NCI-H82 (cell line): ENCODE data around the gene NUDCD3.
"Not testable (repeated sequence)": the region's sequence is repeated elsewhere in the genome, so short reads cannot be mapped to it uniquely, and the experiment has no call there.

Source experiments
- DNase-seq: peaks from one replicate; lab custom pipeline; 2025; lab: John Stamatoyannopoulos, UW

Gene NUDCD3

DNA sequence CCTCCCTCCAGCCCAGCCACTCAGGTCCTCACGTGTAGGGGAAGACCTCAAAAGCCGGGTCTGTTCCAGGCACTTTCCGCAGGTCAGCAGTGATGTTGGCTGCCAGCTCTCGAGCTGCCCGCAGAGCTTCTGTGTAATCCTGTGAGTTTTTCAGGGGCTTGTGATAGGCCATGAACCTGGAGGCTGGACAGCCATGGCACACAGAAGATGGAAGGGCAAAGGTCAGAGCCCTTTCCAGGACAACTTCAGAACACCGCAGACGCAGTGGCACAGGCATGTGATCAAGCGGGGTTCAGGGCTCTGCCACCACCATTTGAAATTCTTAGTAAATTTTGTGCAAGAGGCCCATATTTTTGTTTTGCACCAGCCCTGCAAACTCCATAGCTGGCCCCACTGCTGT is 26.7 kb upstream of the NUDCD3 start:
- no peak for DNase-seq

DNA sequence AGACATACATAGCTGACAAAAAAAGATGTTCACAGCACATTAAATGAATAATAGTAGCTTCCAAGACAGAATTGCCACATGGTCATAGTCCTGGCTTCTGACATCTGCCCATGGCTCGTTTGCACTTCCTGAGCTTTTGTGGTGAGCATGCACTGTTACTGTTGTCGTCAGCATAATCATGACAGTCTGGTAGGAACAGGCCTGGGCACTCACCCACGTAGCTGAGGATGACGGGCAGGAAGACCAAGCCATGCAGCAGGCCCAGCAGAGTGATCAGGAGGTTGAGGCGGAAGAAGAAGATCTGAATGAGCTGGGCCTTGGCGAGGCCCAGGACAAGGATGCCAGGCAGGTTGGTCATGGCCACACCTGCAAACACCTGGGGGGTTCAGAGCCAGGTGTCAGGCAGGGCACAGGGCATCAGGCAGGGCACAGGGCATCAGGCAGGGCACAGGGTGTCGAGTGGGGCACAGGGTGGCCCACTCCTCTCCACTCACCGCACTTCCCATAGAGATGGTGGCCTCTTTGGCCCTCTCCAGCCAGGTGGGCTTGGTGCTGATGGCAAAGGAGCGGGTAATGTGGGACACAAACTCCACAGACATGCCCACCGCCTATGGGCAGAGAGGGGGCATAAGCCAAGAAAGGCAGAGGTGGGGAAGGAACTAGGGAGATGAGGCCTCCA is 25.3 kb upstream of the NUDCD3 start:
- DNase-seq, result no peak

DNA sequence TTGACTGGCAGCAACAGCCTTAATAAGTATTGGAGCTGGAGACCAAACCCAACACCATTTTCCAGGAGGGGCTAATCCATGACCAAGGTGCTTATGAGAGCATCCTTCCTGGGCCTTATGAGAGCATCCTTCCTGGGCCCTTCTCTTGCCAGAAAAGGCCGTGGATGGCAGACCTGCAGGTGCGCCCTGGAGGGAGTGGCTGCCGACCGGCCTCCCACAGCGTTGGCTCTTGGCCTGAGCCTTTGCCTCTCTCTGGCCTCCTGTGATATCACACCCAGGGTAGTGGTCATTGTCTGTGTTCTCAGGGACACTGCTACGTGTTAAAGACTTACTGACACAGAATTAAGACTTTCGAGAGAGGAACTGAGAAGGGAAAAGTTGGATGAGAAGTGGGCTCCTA is 22.3 kb upstream of the NUDCD3 start:
- DNase-seq, result no peak

DNA sequence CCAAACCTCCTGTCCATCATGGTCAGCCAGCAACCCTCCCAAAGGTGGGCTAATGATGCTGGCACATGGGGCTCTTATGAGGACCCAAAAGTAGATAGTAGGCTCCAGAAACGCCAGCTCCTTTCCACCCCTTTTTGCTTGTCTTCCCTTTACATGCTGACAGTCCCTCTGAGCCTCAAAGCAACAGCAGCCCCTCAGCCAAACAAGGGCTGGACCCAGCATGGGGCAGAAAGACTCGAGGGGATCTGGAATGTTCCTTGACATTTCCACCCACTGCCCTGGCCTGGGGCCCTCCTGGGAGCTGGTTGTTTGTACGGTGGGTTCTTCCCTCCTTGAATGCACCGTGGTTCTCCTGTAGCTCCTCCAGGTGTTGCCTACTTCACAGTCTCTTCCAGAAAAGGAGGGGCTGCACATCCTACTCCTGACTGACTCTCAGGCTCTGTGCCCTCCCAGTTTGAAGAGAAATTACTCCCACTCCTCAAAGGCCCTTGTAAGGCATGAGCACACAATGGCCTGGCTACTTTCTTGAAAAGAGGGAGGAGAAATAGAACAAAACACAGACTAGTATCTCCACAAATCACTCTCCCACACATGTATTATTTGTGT is 21.5 kb upstream of the NUDCD3 start:
- no peak for DNase-seq

GRCh38 chr7:44511236-44511635 is 20.8 kb upstream of the NUDCD3 start:
- no peak for DNase-seq

GRCh38 chr7:44508328-44509030 is 18.0 kb upstream of the NUDCD3 start:
- DNase-seq, result no peak

- DNase-seq, result not testable (repeated sequence)
Observed at GRCh38 chr7:44506592-44507288, 16.3 kb upstream of the NUDCD3 start.

DNA sequence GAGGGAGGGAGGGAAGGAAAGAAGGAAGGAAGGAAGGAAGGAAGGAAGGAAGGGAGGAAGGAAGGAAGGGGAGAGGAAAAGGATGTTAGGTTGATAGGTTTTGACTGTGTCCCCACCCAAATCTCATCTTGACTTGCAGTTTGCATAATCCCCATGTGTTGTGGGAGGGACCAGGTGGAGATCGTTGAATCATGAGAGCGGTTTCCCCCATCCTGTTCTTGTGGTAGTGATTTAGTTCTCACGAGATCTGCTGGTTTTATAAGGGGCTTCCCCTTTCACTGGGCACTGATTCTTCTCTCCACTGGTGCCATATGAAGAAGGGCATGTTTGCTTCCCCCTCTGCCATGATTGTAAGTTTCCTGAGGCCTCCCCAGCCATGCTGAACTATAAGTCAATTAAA is 15.1 kb upstream of the NUDCD3 start:
- no peak for DNase-seq

DNA sequence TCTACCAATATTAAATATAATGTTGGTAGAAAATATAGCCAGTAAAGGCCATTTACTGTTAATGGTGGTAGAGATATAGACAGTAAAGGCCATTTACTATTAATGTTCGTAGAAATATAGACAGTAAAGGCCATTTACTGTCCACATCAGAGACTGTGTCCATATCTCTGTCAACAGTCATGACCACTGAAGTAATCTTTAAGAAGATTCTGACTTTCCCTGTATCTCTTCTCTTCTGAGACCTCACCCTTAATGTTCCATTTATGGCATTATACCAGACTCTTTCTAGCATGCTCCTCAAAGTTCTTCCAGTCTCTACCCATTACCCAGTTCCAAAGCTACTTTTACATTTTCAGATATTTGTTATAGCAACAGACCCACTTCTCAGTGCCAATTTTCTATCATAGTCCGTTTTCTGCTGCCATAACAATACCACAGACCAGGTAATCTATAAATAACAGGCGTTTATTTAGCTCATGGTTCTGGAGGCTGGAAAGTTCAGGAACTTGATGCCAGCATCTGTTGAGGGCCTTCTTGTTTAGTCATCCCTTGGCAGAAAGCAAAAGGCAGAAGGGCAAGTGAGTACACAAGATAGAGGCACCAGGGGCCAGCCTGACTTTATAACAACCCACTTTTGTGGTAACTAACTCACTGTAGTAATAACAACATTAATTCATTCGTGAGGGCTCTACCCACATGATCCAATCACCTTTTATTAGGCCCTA is 7.9 kb upstream of the NUDCD3 start:
- DNase-seq, result no peak

- DNase-seq, result no peak
Observed at GRCh38 chr7:44497155-44498027, 6.9 kb upstream of the NUDCD3 start.

GRCh38 chr7:44496385-44496784 is 5.9 kb upstream of the NUDCD3 start:
- DNase-seq, result no peak

DNA sequence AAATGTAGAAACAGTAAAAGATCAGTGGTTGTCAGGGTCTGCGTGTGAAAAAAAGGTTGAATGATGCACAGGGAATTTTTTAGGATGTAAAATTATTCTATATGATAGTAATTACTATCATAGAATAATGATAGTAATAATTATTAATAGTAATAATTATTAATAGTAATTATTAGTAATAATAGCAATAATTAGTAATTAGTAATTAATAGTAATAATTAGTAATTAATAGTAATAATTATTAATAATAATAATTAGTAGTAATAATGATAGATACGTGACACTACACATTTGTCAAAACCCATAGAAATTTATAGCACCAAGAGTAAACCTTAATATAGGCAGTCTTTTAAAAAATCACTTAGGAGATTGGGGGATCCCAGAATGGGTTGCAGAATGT is 4.5 kb upstream of the NUDCD3 start:
- no peak for DNase-seq

GRCh38 chr7:44491229-44491628 is 771 bp upstream of the NUDCD3 start:
- DNase-seq, result no peak

- DNase-seq, result peak; percentile 35
Observed at GRCh38 chr7:44489955-44490350, 505 bp downstream of the NUDCD3 start.

DNA sequence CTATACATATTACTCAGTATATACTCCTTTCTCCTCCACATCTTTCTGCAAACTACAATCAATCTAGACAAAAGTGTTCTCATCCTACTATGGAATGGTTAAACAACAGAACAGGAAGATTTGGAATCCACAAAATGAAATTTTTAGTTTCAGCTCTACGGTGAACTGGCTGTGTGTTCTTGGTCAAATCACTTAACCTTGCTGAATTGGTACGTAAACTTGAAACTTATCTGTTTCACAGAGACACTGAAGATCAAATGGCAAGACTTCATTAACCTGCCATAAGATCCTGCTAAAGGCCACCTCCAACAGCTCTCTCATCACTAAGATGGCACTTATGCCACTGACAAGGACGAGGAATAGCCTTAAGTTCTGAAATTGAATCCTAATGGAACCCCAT is 1.5 kb downstream of the NUDCD3 start:
- no peak for DNase-seq

GRCh38 chr7:44486693-44487092 is 3.8 kb downstream of the NUDCD3 start:
- DNase-seq, result no peak

DNA sequence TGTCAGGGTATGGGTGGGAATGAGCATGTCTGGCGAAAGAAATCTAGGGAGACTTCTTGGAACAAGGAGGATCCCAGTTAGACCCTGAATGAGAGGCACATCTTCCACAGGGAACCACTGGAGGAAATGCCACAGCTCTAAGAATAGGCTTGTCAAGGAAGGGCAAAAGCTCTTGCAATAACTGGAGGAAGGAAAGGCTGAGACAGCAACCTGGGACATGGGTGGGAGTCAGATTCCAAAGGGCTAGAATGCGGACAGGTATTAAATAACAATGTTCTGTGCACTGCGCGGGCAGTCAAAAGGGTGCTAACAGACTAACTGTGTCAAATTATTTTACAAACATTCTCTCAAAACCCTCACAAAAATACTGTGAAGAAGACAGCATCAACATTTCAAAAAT is 4.5 kb downstream of the NUDCD3 start:
- DNase-seq, result no peak

DNA sequence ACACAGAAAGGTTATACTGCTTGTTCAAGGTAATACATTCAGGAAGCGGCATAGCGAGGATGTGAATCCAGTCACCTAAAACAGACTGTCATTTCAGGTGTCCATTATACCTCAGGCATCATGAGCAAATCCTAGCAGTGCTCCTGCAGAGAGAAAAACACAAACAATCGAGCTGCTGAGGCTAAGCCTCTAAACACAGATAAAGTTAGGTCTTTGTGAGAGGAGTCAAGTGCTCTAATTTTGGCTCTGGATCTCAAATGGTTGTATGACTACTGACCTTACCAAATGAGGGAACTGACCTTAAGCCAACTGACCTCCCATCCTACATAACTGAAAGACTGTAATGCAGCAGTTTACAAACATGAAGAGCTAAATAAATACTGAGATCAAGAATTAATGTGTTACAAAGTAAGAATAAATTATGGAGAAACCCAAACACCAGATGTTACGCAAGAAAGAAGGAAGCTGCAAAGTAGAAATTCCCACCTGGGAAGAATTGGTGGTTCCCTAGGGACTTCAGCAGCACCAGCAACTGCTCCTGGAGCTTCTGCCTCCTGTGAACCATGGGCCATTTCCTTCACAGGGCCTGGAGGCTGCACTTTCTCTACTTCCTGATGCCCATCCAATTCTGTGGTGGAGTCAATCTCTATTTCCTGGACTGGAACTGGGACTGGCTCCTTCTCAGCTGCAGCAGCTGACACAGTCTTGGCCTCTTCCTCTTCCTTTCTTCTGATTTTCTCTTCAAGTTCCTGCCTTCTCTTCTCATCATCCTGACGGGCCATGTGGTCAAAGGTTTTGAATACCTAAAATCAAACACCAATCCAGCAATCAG is 5.8 kb downstream of the NUDCD3 start:
- DNase-seq, result no peak

- DNase-seq, result no peak
Observed at GRCh38 chr7:44482502-44483485, 7.7 kb downstream of the NUDCD3 start.
